ENCODE data around the gene GOLGA8J. TPM values are rescaled to one million over a fixed set of nuclear protein-coding genes. Genes with fewer than 3 reads are reported as not detected.
A peak's percentile ranks its signal among the peaks of the same experiment; 100 is the strongest.
"Not testable (repeated sequence)": the region's sequence is repeated elsewhere in the genome, so short reads cannot be mapped to it uniquely, and the experiment has no call there.

Gene GOLGA8J
- total and polyA plus RNA-seq, 2 of the 4 experiments (the other 2 are of a cell fraction): not detected

DNA sequence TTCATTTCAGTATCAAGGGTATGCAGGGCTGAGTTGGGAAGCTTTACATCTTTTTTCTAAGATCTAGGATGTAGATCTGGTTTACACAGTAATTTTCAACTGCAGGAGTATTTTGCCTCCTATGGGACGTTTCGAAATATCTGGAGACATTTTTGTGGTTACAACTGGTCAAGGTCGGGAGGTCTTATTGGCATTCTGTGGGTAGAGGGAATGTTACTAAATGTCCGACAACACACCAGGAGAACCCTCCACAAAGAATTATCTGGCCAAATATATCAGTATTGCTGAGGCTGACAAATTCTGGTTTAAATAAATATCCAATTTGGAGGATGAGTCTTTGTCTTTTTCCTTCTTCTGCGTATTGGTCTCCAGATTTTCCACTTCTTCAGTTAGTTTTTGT lies 1.9 kb upstream of the GOLGA8J start:
- intact Hi-C loops (cut with micrococcal nuclease); H2BK5ac ChIP-seq (ENCODE audit: low read depth, low read length, poor library complexity, severe bottlenecking); H2BK120ac ChIP-seq (ENCODE audit: low read depth, low read length); H3K4ac ChIP-seq (ENCODE audit: low read depth, low read length); H3K4me2 ChIP-seq (ENCODE audit: low read depth, low read length); H3K9me3 ChIP-seq (ENCODE audit: control insufficient read depth, insufficient read depth, low read length); dilution Hi-C loops (cut with HindIII; ENCODE audit: low sequenced_read_pairs, unreplicated experiment); H3K27me3 ChIP-seq (ENCODE audit: control insufficient read depth, insufficient read depth, low read length); H4K8ac ChIP-seq (ENCODE audit: low read depth in 2 of 2, low read length in 2 of 2); H3K56ac ChIP-seq (ENCODE audit: extremely low read depth, insufficient read depth, low read length); H2AK9ac ChIP-seq (replicated peaks; ENCODE audit: low read depth, low read length, poor library complexity); H3K4me1 ChIP-seq (ENCODE audit: control insufficient read depth, insufficient read depth, low read length); DNase-seq; ATAC-seq (ENCODE audit: low read depth); H3K4me3 ChIP-seq (ENCODE audit: insufficient read depth, low read depth, low read length); POLR2A ChIA-PET (ENCODE audit: unreplicated experiment); BruUV-seq (replicated peaks); H4K91ac ChIP-seq (ENCODE audit: insufficient read depth, low read depth, low read length); CTCF ChIA-PET; in situ Hi-C loops (cut with MboI; ENCODE audit: low sequenced_read_pairs); H2BK20ac ChIP-seq (ENCODE audit: low read depth, low read length); H2AK5ac ChIP-seq (ENCODE audit: low read depth, low read length); H3K18ac ChIP-seq (ENCODE audit: low read depth, low read length); H3K23ac ChIP-seq (ENCODE audit: low read depth, low read length); H3K9ac ChIP-seq (ENCODE audit: low read depth, low read length); H3K27ac ChIP-seq (ENCODE audit: insufficient read depth, low read length); H3K14ac ChIP-seq (replicated peaks; ENCODE audit: low read depth, low read length); H3K36me3 ChIP-seq (ENCODE audit: control insufficient read depth, insufficient read depth, low read length); H2BK15ac ChIP-seq (ENCODE audit: low read depth, low read length); H3K9me1 ChIP-seq (ENCODE audit: insufficient read depth, low read length); H4K20me1 ChIP-seq (ENCODE audit: insufficient read depth, low read length); H4K5ac ChIP-seq (ENCODE audit: low read depth, low read length); H2AFZ ChIP-seq (replicated peaks; ENCODE audit: low read length, poor library complexity); H3K79me1 ChIP-seq (ENCODE audit: low read depth in 1 of 2, low read length in 2 of 2): not testable (repeated sequence)
- WGBS, 2 experiments (ENCODE audit: extremely low coverage in 2 of 2, insufficient read length in 1 of 2): no CpG with 5 or more reads among the region's 5 CpGs

DNA sequence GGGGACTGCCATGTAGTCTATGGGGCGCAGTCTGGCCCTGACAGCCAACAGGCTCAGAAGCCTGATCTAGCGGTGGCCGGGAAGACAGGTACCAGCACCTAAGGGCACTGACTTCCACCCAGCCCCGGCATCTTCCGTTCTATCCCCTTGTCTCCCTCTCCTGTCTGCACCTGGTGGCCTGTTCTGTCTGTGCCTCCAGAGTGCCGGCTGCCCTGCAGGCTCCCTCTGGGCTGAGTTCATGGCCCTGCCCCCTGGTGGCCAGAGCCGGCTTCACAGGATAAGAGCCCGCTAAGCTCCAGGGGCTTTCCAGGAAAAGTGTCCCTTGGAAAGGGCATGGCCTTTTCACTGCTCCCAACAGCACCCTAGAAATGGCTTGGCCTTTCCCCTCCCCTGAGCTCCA lies 15.1 kb downstream of the GOLGA8J start:
- POLR2A ChIA-PET (ENCODE audit: unreplicated experiment); dilution Hi-C loops (cut with HindIII; ENCODE audit: low sequenced_read_pairs, unreplicated experiment); DNase-seq; H3K4me2 ChIP-seq (ENCODE audit: low read depth, low read length); intact Hi-C loops (cut with micrococcal nuclease); H2BK15ac ChIP-seq (ENCODE audit: low read depth, low read length); H3K79me1 ChIP-seq (ENCODE audit: low read depth in 1 of 2, low read length in 2 of 2); H3K27me3 ChIP-seq (ENCODE audit: control insufficient read depth, insufficient read depth, low read length); H4K91ac ChIP-seq (ENCODE audit: insufficient read depth, low read depth, low read length); H2AK5ac ChIP-seq (ENCODE audit: low read depth, low read length); H2BK5ac ChIP-seq (ENCODE audit: low read depth, low read length, poor library complexity, severe bottlenecking); H4K8ac ChIP-seq (ENCODE audit: low read depth in 2 of 2, low read length in 2 of 2); H3K9me3 ChIP-seq (ENCODE audit: control insufficient read depth, insufficient read depth, low read length); H3K27ac ChIP-seq (ENCODE audit: insufficient read depth, low read length); H3K36me3 ChIP-seq (ENCODE audit: control insufficient read depth, insufficient read depth, low read length); H3K4ac ChIP-seq (ENCODE audit: low read depth, low read length); H3K23ac ChIP-seq (ENCODE audit: low read depth, low read length); H4K5ac ChIP-seq (ENCODE audit: low read depth, low read length); H2BK20ac ChIP-seq (ENCODE audit: low read depth, low read length); in situ Hi-C loops (cut with MboI; ENCODE audit: low sequenced_read_pairs); H3K9me1 ChIP-seq (ENCODE audit: insufficient read depth, low read length); H3K9ac ChIP-seq (ENCODE audit: low read depth, low read length); H2BK120ac ChIP-seq (ENCODE audit: low read depth, low read length); H4K20me1 ChIP-seq (ENCODE audit: insufficient read depth, low read length); CTCF ChIA-PET; BruUV-seq (replicated peaks); H3K56ac ChIP-seq (ENCODE audit: extremely low read depth, insufficient read depth, low read length); H2AFZ ChIP-seq (replicated peaks; ENCODE audit: low read length, poor library complexity); H2AK9ac ChIP-seq (replicated peaks; ENCODE audit: low read depth, low read length, poor library complexity); H3K4me3 ChIP-seq (ENCODE audit: insufficient read depth, low read depth, low read length); H3K4me1 ChIP-seq (ENCODE audit: control insufficient read depth, insufficient read depth, low read length); H3K18ac ChIP-seq (ENCODE audit: low read depth, low read length); H3K14ac ChIP-seq (replicated peaks; ENCODE audit: low read depth, low read length): not testable (repeated sequence)
- WGBS, 2 experiments (ENCODE audit: extremely low coverage in 2 of 2, insufficient read length in 1 of 2): no CpG with 5 or more reads among the region's 8 CpGs
- ATAC-seq (ENCODE audit: low read depth): peak; percentile 78

Data from IMR-90 (cell line).